KG1 (cell line): ENCODE measurements around the gene ODF2.
"Not testable (repeated sequence)": the region's sequence is repeated elsewhere in the genome, so short reads cannot be mapped to it uniquely, and the experiment has no call there.

Experiments
- DNase-seq: peaks from one replicate; lab custom pipeline; 2025; lab: John Stamatoyannopoulos, UW

Gene ODF2

GRCh38 chr9:128455849-128456612 lies at the start of gene ODF2:
ODF2 (plus strand) TSS chr9:128456006; CDS start chr9:128456092, 86 bp downstream.
- DNase-seq, result peak; percentile 90

- DNase-seq, result no peak
Measured at GRCh38 chr9:128406848-128407391, 48.9 kb upstream of the ODF2 start.

DNA sequence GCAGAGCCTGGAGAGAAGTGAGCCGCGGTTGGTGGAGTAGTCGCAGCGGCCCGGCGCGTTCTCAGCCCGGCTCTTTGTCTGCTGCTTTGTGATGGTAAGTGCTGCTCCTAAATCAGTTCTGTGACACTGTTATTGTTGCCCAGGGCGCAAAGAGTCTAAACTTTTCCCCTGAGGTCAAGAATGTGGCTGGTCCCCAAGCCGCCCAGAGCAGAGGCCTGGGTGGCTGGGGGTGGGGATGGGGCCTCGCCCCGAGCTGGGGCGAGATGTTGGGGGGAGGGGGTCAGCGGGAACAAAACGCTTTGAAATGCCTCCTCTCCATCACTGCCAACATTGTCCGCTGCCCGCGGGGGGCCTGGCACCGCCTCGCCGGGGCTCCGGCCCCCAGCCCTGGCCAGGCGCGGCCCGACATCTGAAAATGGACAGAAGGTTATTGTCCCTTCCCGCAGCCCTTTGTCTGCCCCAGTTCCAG lies 46.8 kb upstream of the ODF2 start:
- DNase-seq, result no peak

GRCh38 chr9:128409450-128409849 lies 46.4 kb upstream of the ODF2 start:
- no peak for DNase-seq

- DNase-seq, result no peak
Measured at GRCh38 chr9:128409978-128410377, 45.8 kb upstream of the ODF2 start.

DNA sequence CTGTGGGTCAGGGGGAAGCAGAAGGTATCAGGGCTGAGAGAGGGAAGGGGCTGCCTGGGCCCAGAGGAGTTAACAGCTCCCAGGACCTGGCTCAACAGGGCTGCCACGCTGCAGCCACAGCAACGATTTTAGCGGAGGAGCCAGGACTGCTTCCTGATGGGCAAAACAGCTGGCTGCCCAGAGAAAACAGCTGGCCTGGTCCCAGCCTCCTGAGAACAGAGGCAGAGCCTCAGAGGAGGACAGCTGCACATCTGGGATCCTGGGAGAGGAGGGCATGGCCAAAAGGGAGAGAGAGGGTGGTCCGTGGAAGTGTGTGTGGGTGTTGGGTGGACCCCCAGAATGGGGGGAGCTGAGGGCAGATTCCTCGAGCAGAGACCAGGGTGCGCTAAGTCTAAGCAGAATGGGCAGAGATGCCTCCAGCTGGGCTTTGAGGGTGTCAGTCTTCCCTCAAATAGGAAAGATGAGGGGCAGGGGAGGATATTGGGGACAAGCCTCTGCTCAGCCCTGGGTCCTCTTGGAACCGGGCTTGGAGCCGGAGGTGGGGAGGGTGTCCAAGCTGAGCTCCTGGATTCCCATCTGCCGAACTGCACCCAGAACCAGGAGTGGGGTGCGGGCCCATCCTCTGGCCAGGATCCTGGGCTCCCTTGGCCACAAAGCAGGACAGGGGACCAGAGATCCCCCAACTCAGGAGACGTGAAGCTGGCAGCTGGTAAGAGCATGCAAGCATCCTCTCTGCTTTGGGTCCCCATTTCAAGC lies 44.3 kb upstream of the ODF2 start:
- no peak for DNase-seq

- no peak for DNase-seq
Measured at GRCh38 chr9:128412120-128412790, 43.6 kb upstream of the ODF2 start.

DNA sequence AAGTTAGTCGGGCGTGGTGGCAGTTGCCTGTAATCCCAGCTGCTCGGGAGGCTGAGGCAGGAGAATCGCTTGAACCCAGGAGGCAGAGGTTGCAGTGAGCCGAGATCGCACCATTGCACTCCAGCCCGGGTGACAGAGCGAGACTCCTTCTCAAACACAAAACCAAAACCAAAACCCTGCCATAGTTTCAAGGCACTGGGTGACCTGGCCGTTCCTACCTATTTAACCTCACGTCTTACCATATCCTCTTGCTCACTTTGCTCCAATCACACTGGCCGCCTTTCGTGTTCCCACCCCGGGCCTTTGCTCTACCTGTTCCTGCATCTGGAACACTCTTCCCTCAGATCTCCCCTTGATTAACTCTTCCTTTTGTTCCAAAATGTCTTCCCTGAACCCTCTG lies 42.1 kb upstream of the ODF2 start:
- not testable (repeated sequence) for DNase-seq

- DNase-seq, result no peak
Measured at GRCh38 chr9:128414461-128414860, 41.3 kb upstream of the ODF2 start.

DNA sequence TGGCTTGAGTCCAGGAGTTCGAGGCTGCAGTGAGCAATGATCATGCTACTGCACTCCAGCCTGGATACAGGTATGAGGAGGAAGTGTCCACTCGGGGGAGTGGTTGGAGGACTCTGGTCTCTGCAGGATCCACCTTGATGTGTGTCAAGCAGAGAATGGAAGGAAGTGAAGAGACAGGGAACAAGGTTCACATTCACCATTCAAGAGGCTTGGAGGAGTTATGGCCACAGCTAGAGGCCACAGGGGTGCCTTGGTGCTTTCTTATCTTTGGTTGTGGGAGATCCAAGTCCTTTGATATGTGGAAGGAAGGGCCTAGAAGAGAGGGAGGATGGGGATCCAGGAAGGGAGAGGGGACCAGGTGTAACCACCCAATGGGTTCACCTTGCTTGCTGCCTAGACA lies 40.5 kb upstream of the ODF2 start:
- DNase-seq, result no peak

- no peak for DNase-seq
Measured at GRCh38 chr9:128416014-128416413, 39.8 kb upstream of the ODF2 start.

DNA sequence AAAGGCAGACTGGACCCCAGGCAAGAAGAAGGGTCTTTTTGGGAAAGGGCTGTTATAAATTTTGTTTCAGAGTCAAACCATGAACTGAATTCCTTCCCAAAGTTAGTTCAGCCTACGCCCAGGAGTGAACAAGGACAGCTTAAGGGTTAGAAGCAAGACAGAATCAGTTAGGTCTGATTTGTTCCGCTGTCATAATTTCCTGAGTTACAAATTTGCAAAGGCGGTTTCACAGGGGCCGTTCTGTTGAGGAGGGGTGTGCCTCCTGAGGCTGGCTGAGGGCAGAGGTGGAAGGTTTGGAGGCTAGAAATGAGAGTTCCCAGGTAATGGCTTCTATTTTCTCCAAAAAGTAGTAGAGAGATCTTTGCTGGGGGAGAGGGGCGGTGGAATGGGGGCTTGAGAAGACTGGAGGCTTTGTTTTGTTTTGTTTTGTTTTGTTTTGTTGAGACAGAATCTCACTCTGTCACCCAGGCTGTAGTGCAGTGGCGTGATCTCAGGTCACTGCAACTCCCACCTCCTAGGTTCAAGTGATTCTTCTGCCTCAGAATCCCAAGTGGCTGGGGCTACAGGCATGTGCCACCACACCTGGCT lies 39.3 kb upstream of the ODF2 start:
- no peak for DNase-seq

DNA sequence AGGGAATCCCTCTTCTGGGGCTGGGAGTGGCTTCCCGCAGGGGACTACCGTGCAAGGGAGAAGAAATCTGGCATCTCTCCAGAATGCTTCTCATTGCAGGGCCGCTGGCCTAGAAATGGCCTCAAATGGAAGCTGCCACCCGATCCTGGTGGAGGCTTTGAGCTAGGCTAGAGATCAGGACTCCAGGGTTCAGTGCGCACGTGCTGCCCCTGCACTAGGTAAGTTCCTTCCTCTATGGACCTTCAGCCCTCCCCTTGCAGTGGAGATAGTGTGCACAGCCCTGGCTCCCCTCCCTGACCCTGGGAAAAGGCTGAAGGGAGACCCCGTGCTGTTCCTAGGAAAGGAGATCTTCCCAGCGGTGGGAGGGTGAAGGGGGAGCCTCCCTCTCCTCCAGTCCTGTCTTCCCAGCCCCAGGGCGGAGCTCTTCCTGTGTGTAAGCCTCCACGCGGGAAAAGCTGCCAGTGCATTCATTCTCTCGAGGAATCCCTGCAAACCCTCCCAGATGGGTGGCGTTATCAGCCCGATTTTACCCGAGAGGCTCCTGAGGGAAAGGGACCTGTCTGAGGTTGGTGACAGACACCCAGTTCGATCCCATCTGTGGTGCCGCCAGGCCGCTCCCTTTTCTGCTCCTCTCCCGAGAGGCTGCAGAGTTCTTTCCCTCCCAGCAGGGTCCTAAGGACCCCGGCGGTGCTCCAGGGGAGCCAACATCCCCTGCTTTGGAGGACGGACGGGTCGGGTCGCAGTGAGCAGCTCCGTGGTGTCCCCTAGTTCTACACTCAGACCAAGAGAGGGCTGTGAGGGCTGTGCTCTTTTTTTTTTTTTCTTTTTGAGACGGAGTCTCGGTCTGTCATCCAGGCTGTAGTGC lies 36.5 kb upstream of the ODF2 start:
- DNase-seq, result no peak

DNA sequence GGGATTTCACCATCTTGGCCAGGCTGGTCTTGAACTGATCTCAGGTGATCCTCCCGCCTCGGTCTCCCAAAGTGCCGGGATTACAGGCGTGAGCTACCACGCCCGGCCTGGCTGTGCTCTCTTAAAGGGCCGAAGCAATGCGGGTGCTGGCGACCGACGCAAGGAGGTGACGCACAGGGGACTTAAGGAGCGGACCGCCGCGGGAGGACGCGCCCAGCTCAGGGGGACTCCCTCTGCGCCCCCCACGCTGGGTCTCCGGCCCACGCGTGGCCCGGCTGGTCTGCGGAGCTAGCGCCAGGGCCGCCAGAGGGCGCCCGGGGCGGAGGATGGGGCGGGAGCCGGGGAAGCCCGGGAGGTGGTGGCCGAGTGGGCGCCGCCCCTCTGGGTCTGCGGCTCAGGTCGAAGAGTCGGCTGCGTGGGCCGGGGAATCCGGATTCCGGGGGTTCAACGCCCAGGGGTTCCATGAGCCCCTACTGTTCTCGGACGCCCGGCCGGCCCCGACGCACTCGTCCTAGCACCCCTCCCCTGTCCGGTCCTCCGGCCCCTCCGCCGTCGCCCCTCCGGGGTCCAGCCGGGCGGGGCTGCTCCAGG lies 35.7 kb upstream of the ODF2 start:
- DNase-seq, result peak; percentile 40

GRCh38 chr9:128420651-128421481 lies 34.9 kb upstream of the ODF2 start, which contains the start of gene CERCAM:
CERCAM (plus strand) TSS chr9:128420857; CDS start chr9:128420878, 21 bp downstream.
- DNase-seq, result peak; percentile 7

GRCh38 chr9:128421482-128421996 lies 34.3 kb upstream of the ODF2 start:
- no peak for DNase-seq

GRCh38 chr9:128422022-128422782 lies 33.6 kb upstream of the ODF2 start:
- not testable (repeated sequence) for DNase-seq

- DNase-seq, result no peak
Measured at GRCh38 chr9:128422783-128423150, 33.0 kb upstream of the ODF2 start.

DNA sequence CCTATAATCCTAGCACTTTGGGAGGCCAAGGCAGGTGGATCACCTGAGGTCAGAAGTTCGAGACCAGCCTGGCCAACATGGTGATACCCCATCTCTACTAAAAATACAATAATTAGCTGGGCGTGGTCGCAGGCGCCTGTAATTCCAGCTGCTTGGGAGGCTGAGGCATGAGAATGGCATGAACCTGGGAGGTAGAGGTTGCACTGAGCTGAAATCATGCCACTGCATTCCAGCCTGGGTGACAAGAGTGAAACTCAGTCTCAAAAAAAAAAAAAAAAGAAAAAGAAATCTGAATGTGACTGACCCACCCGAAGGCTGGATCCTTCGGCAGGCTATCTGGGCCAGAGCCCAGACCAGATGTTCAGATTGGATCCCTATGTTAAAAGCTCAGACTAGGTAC lies 32.5 kb upstream of the ODF2 start:
- DNase-seq, result not testable (repeated sequence)
